SK-N-SH treated with all-trans-retinoic acid at 6 μM for 48 hours (cell line): ENCODE measurements around the gene ZBTB34.

Source experiments
- ATAC-seq: fragments of 200-7000 bp; cut with Tn5 transposase; 3 replicates; pipeline ENCODE4 v1.9.1; 2020; ENCODE audit warnings: mild to moderate bottlenecking, moderate library complexity
- ARNTL ChIP-seq: fragments of 450-650 bp; formaldehyde crosslinking; IDR thresholded peaks from 2 replicates; pipeline ENCODE4 v1.5.0; 2020; ENCODE audit warnings: low read depth, mild to moderate bottlenecking, moderate library complexity, borderline replicate concordance
- BACH2 ChIP-seq: fragments of 250-450 bp; sonication (Bioruptor Pico); IDR thresholded peaks from 2 replicates; pipeline ENCODE4 v1.9.0; 2021; ENCODE audit warnings: mild to moderate bottlenecking, borderline replicate concordance
- CSDC2 ChIP-seq: fragments of 250-450 bp; sonication (Bioruptor Pico); IDR thresholded peaks from 2 replicates; pipeline ENCODE4 v1.5.0; 2020; ENCODE audit warnings: mild to moderate bottlenecking, moderate library complexity
- CSRNP3 ChIP-seq: fragments of 250-450 bp; sonication (Bioruptor Pico); IDR thresholded peaks from 2 replicates; pipeline ENCODE4 v1.5.1; 2021; ENCODE audit warnings: mild to moderate bottlenecking, moderate library complexity
- ESRRG ChIP-seq: fragments of 250-450 bp; sonication (Bioruptor Pico); IDR thresholded peaks from 2 replicates; pipeline ENCODE4 v1.6.1; 2021; ENCODE audit warnings: mild to moderate bottlenecking
- GLIS3 ChIP-seq: fragments of 250-450 bp; sonication (Bioruptor Pico); IDR thresholded peaks from 2 replicates; pipeline ENCODE4 v1.5.0; 2020; ENCODE audit warnings: mild to moderate bottlenecking, moderate library complexity
- ISL1 ChIP-seq: fragments of 250-450 bp; sonication (Bioruptor Pico); IDR thresholded peaks from 2 replicates; pipeline ENCODE4 v2.1.2; 2022; ENCODE audit warnings: mild to moderate bottlenecking, moderate library complexity
- OSR1 ChIP-seq: fragments of 250-450 bp; sonication (Bioruptor Pico); IDR thresholded peaks from 2 replicates; pipeline ENCODE4 v1.8.0; 2022; ENCODE audit warnings: moderate library complexity, mild to moderate bottlenecking, inconsistent platforms
- PATZ1 ChIP-seq: fragments of 250-450 bp; sonication (Bioruptor Pico); IDR thresholded peaks from 2 replicates; pipeline ENCODE4 v1.8.0; 2020; ENCODE audit warnings: mild to moderate bottlenecking, moderate library complexity, borderline replicate concordance
- RARB ChIP-seq: fragments of 250-450 bp; sonication (Bioruptor Pico); IDR thresholded peaks from 2 replicates; pipeline ENCODE4 v1.8.0; 2021; ENCODE audit warnings: mild to moderate bottlenecking, moderate library complexity
- TCF4 ChIP-seq: fragments of 250-450 bp; sonication (Bioruptor Pico); IDR thresholded peaks from 2 replicates; pipeline ENCODE4 v1.8.0; 2021; ENCODE audit warnings: mild to moderate bottlenecking, moderate library complexity, borderline replicate concordance
- TOX ChIP-seq: fragments of 250-450 bp; sonication (Bioruptor Pico); IDR thresholded peaks from 2 replicates; pipeline ENCODE4 v1.8.0; 2021; ENCODE audit warnings: mild to moderate bottlenecking, moderate library complexity, borderline replicate concordance
- TSHZ2 ChIP-seq: fragments of 250-450 bp; sonication (Bioruptor Pico); IDR thresholded peaks from 2 replicates; pipeline ENCODE4 v1.5.0; 2020; ENCODE audit warnings: mild to moderate bottlenecking, moderate library complexity
- ZC3H10 ChIP-seq: fragments of 250-450 bp; sonication (Bioruptor Pico); IDR thresholded peaks from 2 replicates; pipeline ENCODE4 v1.5.1; 2021; ENCODE audit warnings: mild to moderate bottlenecking, moderate library complexity
- ZFP3 ChIP-seq: fragments of 250-450 bp; sonication (Bioruptor Pico); IDR thresholded peaks from 2 replicates; pipeline ENCODE4 v1.5.0; 2020; ENCODE audit warnings: mild to moderate bottlenecking, moderate library complexity
- ZFP30 ChIP-seq: fragments of 450-650 bp; formaldehyde crosslinking; IDR thresholded peaks from 2 replicates; pipeline ENCODE4 v1.5.0; 2022; ENCODE audit warnings: mild to moderate bottlenecking, moderate library complexity
- ZNF565 ChIP-seq: fragments of 450-650 bp; formaldehyde crosslinking; conservative IDR thresholded peaks from 2 replicates; pipeline ENCODE4 v1.5.0; 2020; ENCODE audit warnings: low read depth, mild to moderate bottlenecking, moderate library complexity
- ZNF70 ChIP-seq: fragments of 450-650 bp; formaldehyde crosslinking; IDR thresholded peaks from 2 replicates; pipeline ENCODE4 v1.5.0; 2020; ENCODE audit warnings: mild to moderate bottlenecking, moderate library complexity
- ZNF8 ChIP-seq: fragments of 450-650 bp; formaldehyde crosslinking; IDR thresholded peaks from 2 replicates; pipeline ENCODE4 v1.5.0; 2020; ENCODE audit warnings: mild to moderate bottlenecking, moderate library complexity
- TF ChIP-seq, protein P1 (sequence below): fragments of 250-450 bp; sonication (Bioruptor Pico); IDR thresholded peaks from 2 replicates; pipeline ENCODE4 v1.5.1; 2020; ENCODE audit warnings: low read depth, mild to moderate bottlenecking, moderate library complexity
- TF ChIP-seq, protein P2 (sequence below): fragments of 250-450 bp; sonication (Bioruptor Pico); IDR thresholded peaks from 2 replicates; pipeline ENCODE4 v1.8.0; 2021; ENCODE audit warnings: low read depth, mild to moderate bottlenecking, moderate library complexity, borderline replicate concordance

Gene ZBTB34

GRCh38 chr9:126856326-126856877 lies 4.0 kb upstream of the ZBTB34 start:
- ATAC-seq: no peak

GRCh38 chr9:126857261-126857960 lies 3.0 kb upstream of the ZBTB34 start:
- ATAC-seq: no peak
- no peak for TF ChIP-seq BACH2 (CRISPR knock-in tag)
- TF ChIP-seq CSDC2 (CRISPR knock-in tag): no peak
- no peak for TF ChIP-seq ZFP30
- no peak for TF ChIP-seq RARB (CRISPR knock-in tag)
- no peak for TF ChIP-seq ZC3H10
- TF ChIP-seq ZFP3 (CRISPR knock-in tag): no peak
- TF ChIP-seq ZNF565 (CRISPR knock-in tag): no peak
- TF ChIP-seq, protein P1, sequence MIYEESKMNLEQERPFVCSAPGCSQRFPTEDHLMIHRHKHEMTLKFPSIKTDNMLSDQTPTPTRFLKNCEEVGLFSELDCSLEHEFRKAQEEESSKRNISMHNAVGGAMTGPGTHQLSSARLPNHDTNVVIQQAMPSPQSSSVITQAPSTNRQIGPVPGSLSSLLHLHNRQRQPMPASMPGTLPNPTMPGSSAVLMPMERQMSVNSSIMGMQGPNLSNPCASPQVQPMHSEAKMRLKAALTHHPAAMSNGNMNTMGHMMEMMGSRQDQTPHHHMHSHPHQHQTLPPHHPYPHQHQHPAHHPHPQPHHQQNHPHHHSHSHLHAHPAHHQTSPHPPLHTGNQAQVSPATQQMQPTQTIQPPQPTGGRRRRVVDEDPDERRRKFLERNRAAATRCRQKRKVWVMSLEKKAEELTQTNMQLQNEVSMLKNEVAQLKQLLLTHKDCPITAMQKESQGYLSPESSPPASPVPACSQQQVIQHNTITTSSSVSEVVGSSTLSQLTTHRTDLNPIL (CRISPR knock-in tag): no peak
- TF ChIP-seq ZNF70 (CRISPR knock-in tag): no peak
- no peak for TF ChIP-seq ZNF8 (CRISPR knock-in tag)
- no peak for TF ChIP-seq PATZ1 (CRISPR knock-in tag)
- no peak for TF ChIP-seq CSRNP3 (CRISPR knock-in tag)
- TF ChIP-seq GLIS3 (CRISPR knock-in tag): no peak
- TF ChIP-seq ESRRG: no peak
- TF ChIP-seq, protein P2, sequence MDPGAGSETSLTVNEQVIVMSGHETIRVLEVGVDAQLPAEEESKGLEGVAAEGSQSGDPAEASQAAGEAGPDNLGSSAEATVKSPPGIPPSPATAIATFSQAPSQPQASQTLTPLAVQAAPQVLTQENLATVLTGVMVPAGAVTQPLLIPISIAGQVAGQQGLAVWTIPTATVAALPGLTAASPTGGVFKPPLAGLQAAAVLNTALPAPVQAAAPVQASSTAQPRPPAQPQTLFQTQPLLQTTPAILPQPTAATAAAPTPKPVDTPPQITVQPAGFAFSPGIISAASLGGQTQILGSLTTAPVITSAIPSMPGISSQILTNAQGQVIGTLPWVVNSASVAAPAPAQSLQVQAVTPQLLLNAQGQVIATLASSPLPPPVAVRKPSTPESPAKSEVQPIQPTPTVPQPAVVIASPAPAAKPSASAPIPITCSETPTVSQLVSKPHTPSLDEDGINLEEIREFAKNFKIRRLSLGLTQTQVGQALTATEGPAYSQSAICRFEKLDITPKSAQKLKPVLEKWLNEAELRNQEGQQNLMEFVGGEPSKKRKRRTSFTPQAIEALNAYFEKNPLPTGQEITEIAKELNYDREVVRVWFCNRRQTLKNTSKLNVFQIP (CRISPR knock-in tag): no peak
- TF ChIP-seq ISL1 (CRISPR knock-in tag): no peak
- TF ChIP-seq TCF4 (CRISPR knock-in tag): no peak

More at GRCh38 chr9:126856326-126856877, 4.0 kb upstream of the ZBTB34 start:
- TF ChIP-seq ESRRG (no peak), CSRNP3 (CRISPR knock-in tag) (no peak), ZNF70 (CRISPR knock-in tag) (no peak), ZFP30 (no peak), RARB (CRISPR knock-in tag) (no peak), TSHZ2 (CRISPR knock-in tag) (no peak), TCF4 (CRISPR knock-in tag) (no peak), OSR1 (CRISPR knock-in tag) (no peak), ZFP3 (CRISPR knock-in tag) (no peak), CSDC2 (CRISPR knock-in tag) (no peak), TOX (CRISPR knock-in tag) (no peak), GLIS3 (CRISPR knock-in tag) (no peak), ZNF8 (CRISPR knock-in tag) (no peak), ARNTL (CRISPR knock-in tag) (no peak)
- TF ChIP-seq, protein P1 (CRISPR knock-in tag): no peak
